H1 (cell line): ENCODE results near the gene PLEKHO1.
A peak's percentile ranks its signal among the peaks of the same experiment; 100 is the strongest.

ENCODE experiments used
- ATF2 ChIP-seq: IDR thresholded peaks from 2 replicates; pipeline ENCODE4 v1.6.1; 2012; ENCODE audit warnings: low read length, inconsistent platforms
- BCL11A ChIP-seq, 2 experiments: IDR thresholded peaks; one replicate each; pipeline ENCODE4 v1.6.1; 2011; ENCODE audit warnings: low read depth in 2 of 2, low read length in 2 of 2, mild to moderate bottlenecking in 2 of 2
- CTCF ChIP-seq, 3 experiments: IDR thresholded peaks; 1 replicate in 2 of 3; 2 replicates in 1 of 3; pipeline versions ENCODE4 v1.5.1 to v1.6.1; 2011; ENCODE audit warnings: low read length in 3 of 3, mild to moderate bottlenecking in 3 of 3, inconsistent platforms in 2 of 3, low read depth in 1 of 3, moderate library complexity in 1 of 3; ENCODE audit not compliant: insufficient read depth in 1 of 3; ENCODE audit errors: control extremely low read depth in 1 of 3
- POLR2A ChIP-seq, 2 experiments: IDR thresholded peaks; 1 replicate in 1 of 2; 2 replicates in 1 of 2; pipeline ENCODE4 v1.6.1; 2011; ENCODE audit warnings: low read depth in 2 of 2, low read length in 2 of 2, mild to moderate bottlenecking in 2 of 2; ENCODE audit errors: control extremely low read depth in 1 of 2
- SAP30 ChIP-seq: fragments of 300-600 bp; sonication (generic); IDR thresholded peaks from 2 replicates; pipeline ENCODE4 v1.7.1; 2012; ENCODE audit warnings: low read length, moderate library complexity, mild to moderate bottlenecking, inconsistent platforms; ENCODE audit not compliant: insufficient read depth, insufficient replicate concordance
- SIN3A ChIP-seq, 2 experiments: IDR thresholded peaks in 1 of 2; conservative IDR thresholded peaks in 1 of 2; 2 replicates each; pipeline ENCODE4 v1.6.1; 2011 to 2012; ENCODE audit warnings: low read length in 2 of 2, improper control_type of control experiment in 1 of 2, low read depth in 1 of 2, mild to moderate bottlenecking in 1 of 2

GRCh38 chr1:150148837-150149270, 862 bp upstream of the PLEKHO1 start:
- TF ChIP-seq ATF2: no peak
- TF ChIP-seq CTCF (IDR thresholded peaks at IDR 0.05; ENCODE audit: control extremely low read depth in 1 of 3, insufficient read depth in 1 of 3, low read depth in 1 of 3, low read length in 3 of 3): no peak
- TF ChIP-seq POLR2A (IDR thresholded peaks at IDR 0.05; ENCODE audit: control extremely low read depth in 1 of 2, low read depth in 2 of 2, low read length in 2 of 2): peak in 1 of 2 experiments; percentile 36; a peak in 1 of 3 replicates
- TF ChIP-seq SAP30: no peak
- TF ChIP-seq BCL11A (IDR thresholded peaks at IDR 0.05; ENCODE audit: low read depth in 2 of 2, low read length in 2 of 2): no peak
- no peak for TF ChIP-seq SIN3A (conservative IDR thresholded peaks at IDR 0.05 in 1 of 2, IDR thresholded peaks at IDR 0.05 in 1 of 2; ENCODE audit: low read depth in 1 of 2, low read length in 2 of 2)
